GM12878 (cell line): Measurements from ENCODE around the gene FAM151A. TPM values are rescaled to one million over a fixed set of nuclear protein-coding genes. Genes with fewer than 3 reads are reported as not detected.

Source experiments
- ATAC-seq: fragments of 200-7000 bp; cut with Tn5 transposase; 3 replicates; pipeline ENCODE4 v1.9.1; 2020; ENCODE audit warnings: mild to moderate bottlenecking, moderate library complexity
- BruUV-seq: library from RNA; stranded (reverse); fragments of 400-500 nt; replicated peaks from 2 replicates; lab custom pipeline; 2021; lab: Mats Ljungman, UMichigan
- CTCF ChIA-PET: fragments of 300-600 bp; sonication (Branson Sonifier 250); formaldehyde crosslinking; extraction: SDS; loops from one replicate; lab custom pipeline; 2021; ENCODE audit warnings: inconsistent platforms; lab: Yijun Ruan, JAX
- POLR2A ChIA-PET: fragments of 350-600 bp; formaldehyde crosslinking; extraction: SDS; loops from one replicate; lab custom pipeline; 2021; ENCODE audit warnings: inconsistent platforms; lab: Charles Lee
- RAD21 ChIA-PET: fragments of 300-600 bp; sonication (Branson Sonifier 250); formaldehyde crosslinking; loops from one replicate; lab custom pipeline; 2023; ENCODE audit warnings: antibody characterized with exemption; ENCODE audit not compliant: unreplicated experiment; lab: Charles Lee
- SMC1A ChIA-PET: fragments of 300-600 bp; sonication (Branson Sonifier 250); formaldehyde crosslinking; loops from one replicate; lab custom pipeline; 2023; ENCODE audit not compliant: unreplicated experiment, uncharacterized antibody; lab: Charles Lee
- DNase-seq: peaks from one replicate; pipeline ENCODE4 v3.0.0-alpha.2; 2011; ENCODE audit warnings: low read depth, low spot score
- FAIRE-seq: peaks from 3 replicates; lab custom pipeline; 2011; peaks lifted over from hg19 to GRCh38; lab: Jason Lieb, UNC
- H2AFZ ChIP-seq: 2 replicates; pipeline ENCODE4 v1.6.0; 2011; ENCODE audit warnings: low read depth, low read length, control low read depth; ENCODE audit not compliant: control insufficient read depth
- H3K27ac ChIP-seq: 2 replicates; pipeline ENCODE4 v1.5.1; 2011; ENCODE audit warnings: control low read depth; ENCODE audit not compliant: control insufficient read depth, insufficient read depth
- H3K27me3 ChIP-seq, 2 experiments: replicated peaks in 1 of 2; 2 replicates each; pipeline versions ENCODE4 v1.6.0 to v1.6.1; 2011; ENCODE audit warnings: low read length in 1 of 2; ENCODE audit not compliant: control insufficient read depth in 2 of 2, insufficient read depth in 2 of 2
- H3K36me3 ChIP-seq, 2 experiments: 2 replicates each; pipeline ENCODE4 v1.5.1; 2011; ENCODE audit warnings: low read length in 1 of 2; ENCODE audit not compliant: control insufficient read depth in 2 of 2, insufficient read depth in 2 of 2
- H3K4me1 ChIP-seq: 2 replicates; pipeline ENCODE4 v1.6.1; 2011; ENCODE audit warnings: mild to moderate bottlenecking, low read length, moderate library complexity, mixed read lengths; ENCODE audit not compliant: control insufficient read depth, insufficient read depth
- H3K4me2 ChIP-seq: 2 replicates; pipeline ENCODE4 v1.6.0; 2011; ENCODE audit warnings: control low read depth; ENCODE audit not compliant: control insufficient read depth, insufficient read depth
- H3K4me3 ChIP-seq: fragments of 200-600 bp; sonication (generic); 2 replicates; pipeline ENCODE4 v1.5.1; 2016
- H3K79me2 ChIP-seq: 2 replicates; pipeline ENCODE4 v1.6.0; 2011; ENCODE audit warnings: low read length; ENCODE audit not compliant: control insufficient read depth, insufficient read depth
- H3K9ac ChIP-seq: 2 replicates; pipeline ENCODE4 v1.8.0; 2011; ENCODE audit warnings: low read length, control low read depth, mixed read lengths; ENCODE audit not compliant: control insufficient read depth, insufficient read depth
- H3K9me3 ChIP-seq: replicated peaks from 3 replicates; pipeline ENCODE4 v1.5.1; 2011; ENCODE audit warnings: mild to moderate bottlenecking, low read length; ENCODE audit not compliant: control insufficient read depth, insufficient read depth
- H4K20me1 ChIP-seq: 2 replicates; pipeline ENCODE4 v1.6.0; 2011; ENCODE audit not compliant: control insufficient read depth, insufficient read depth
- BACH1 ChIP-seq: fragments of 450-650 bp; IDR thresholded peaks from 2 replicates; pipeline ENCODE4 v1.6.1; 2017; ENCODE audit warnings: mild to moderate bottlenecking, borderline replicate concordance
- EP300 ChIP-seq, 2 experiments: fragments of 150-350 bp in 1 of 2; IDR thresholded peaks; 2 replicates each; pipeline ENCODE4 v1.6.1; 2011 to 2012; ENCODE audit warnings: low read depth in 2 of 2, low read length in 2 of 2, borderline replicate concordance in 1 of 2, improper control_type of control experiment in 1 of 2, inconsistent platforms in 1 of 2; ENCODE audit not compliant: control insufficient read depth in 1 of 2
- LARP7 ChIP-seq: fragments of 450-650 bp; IDR thresholded peaks from 2 replicates; pipeline ENCODE4 v1.6.1; 2017; ENCODE audit warnings: mild to moderate bottlenecking
- NBN ChIP-seq: fragments of 450-650 bp; IDR thresholded peaks from 2 replicates; pipeline ENCODE4 v1.6.1; 2016
- PAX5 ChIP-seq: IDR thresholded peaks from 2 replicates; pipeline ENCODE4 v1.6.1; 2011; ENCODE audit warnings: low read depth, low read length, borderline replicate concordance
- PAX8 ChIP-seq: fragments of 450-650 bp; IDR thresholded peaks from 2 replicates; pipeline ENCODE4 v1.6.1; 2017; ENCODE audit warnings: mild to moderate bottlenecking, moderate library complexity
- POLR2AphosphoS2 ChIP-seq: IDR thresholded peaks from 2 replicates; pipeline ENCODE4 v1.6.1; 2011; ENCODE audit warnings: low read depth, mild to moderate bottlenecking, low read length, improper control_type of control experiment, moderate library complexity
- POLR2AphosphoS5 ChIP-seq: IDR thresholded peaks from 2 replicates; pipeline ENCODE4 v1.6.1; 2011; ENCODE audit warnings: mild to moderate bottlenecking, low read length, inconsistent platforms
- SPI1 ChIP-seq: IDR thresholded peaks from 2 replicates; pipeline ENCODE4 v1.6.1; 2011; ENCODE audit warnings: low read depth, mild to moderate bottlenecking, low read length, moderate library complexity, borderline replicate concordance; ENCODE audit not compliant: insufficient read depth
- TAF1 ChIP-seq: IDR thresholded peaks from 2 replicates; pipeline ENCODE4 v1.6.1; 2011; ENCODE audit warnings: mild to moderate bottlenecking, low read depth, low read length, borderline replicate concordance
- TBL1XR1 ChIP-seq: IDR thresholded peaks from 2 replicates; pipeline ENCODE4 v1.6.1; 2012; ENCODE audit warnings: low read depth, low read length, improper control_type of control experiment
- ZNF24 ChIP-seq: fragments of 450-650 bp; IDR thresholded peaks from 2 replicates; pipeline ENCODE4 v1.6.1; 2017; ENCODE audit warnings: antibody characterized with exemption, mild to moderate bottlenecking
- WGBS: methylation state at CpG from one replicate; pipeline ENCODE4 v1.1.6; 2016; ENCODE audit warnings: low lambda C conversion rate; ENCODE audit not compliant: insufficient replicate concordance, insufficient coverage; ENCODE audit errors: missing lambda C conversion rate; 5-methylcytosine and 5-hydroxymethylcytosine counted together
- in situ Hi-C: fragments of 300-500 bp; cut with MboI; formaldehyde crosslinking; loops from 9 replicates; pipeline ENCODE4 v1.14.3; 2018; ENCODE audit warnings: mixed read lengths
- intact Hi-C: fragments of 100-400 bp; cut with micrococcal nuclease; formaldehyde crosslinking; loops from one replicate; pipeline ENCODE4 v1.14.2; 2022; ENCODE audit not compliant: unreplicated experiment
- polyA plus RNA-seq, 11 experiments: library from polyadenylated mRNA; depleted of rRNA in 4 of 11; unstranded in 6 of 11; stranded (reverse) in 5 of 11; fragments of >200 nt; fragmentation: Nextera tagmentation in 4 of 11; fragmentation: Illumina TruSeq in 1 of 11; extraction: Ambion mirVana in 4 of 11; extraction: Trizol in 1 of 11; gene quantifications; 1 replicate in 1 of 11; 2 replicates in 10 of 11; pipeline versions ENCODE4 v1.2.1 to v1.2.3, GENCODE V29; 2011 to 2016; ENCODE audit warnings: inconsistent platforms in 2 of 11, missing spikeins in 2 of 11, low read depth in 1 of 11
- total RNA-seq, 4 experiments: library from RNA; depleted of rRNA in 3 of 4; stranded (reverse); fragments of >200 nt in 3 of 4; fragmentation: Illumina TruSeq in 1 of 4; extraction: Trizol in 1 of 4; gene quantifications; 2 replicates each; pipeline versions ENCODE4 v1.2.1 to v1.2.3, GENCODE V29; 2013 to 2021
- TF ChIP-seq, protein P1 (sequence below): IDR thresholded peaks from 2 replicates; pipeline ENCODE4 v1.6.1; 2011; ENCODE audit warnings: low read depth, low read length, improper control_type of control experiment, borderline replicate concordance

Gene FAM151A
- total and polyA plus RNA-seq, 10 of the 15 experiments (the other 5 are each of a cell fraction or from before 2014, with no cell fraction given): 0.09 to 0.34 (median 0.14) TPM; not detected in 5

DNA sequence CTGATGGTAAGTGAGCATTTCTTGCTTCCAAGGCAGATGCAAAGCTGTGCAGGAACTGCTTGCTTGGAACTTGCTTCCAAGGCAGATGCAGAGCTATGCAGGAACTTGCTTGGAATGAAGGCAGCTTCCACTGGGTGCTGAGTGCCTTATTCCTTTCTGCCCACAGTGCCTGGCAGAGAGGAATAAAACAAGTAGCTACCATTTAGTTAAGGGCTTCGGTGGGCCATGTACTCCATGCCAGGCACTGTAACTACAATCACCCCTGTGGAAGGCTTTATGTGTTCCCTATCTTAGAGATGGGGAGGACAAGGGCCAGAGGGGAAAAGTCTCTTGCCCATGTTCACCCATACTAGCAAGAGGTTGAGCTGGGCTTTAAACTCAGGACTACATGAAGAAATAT is 26.6 kb upstream of the FAM151A start:
- H3K4me1 ChIP-seq: no peaks in the 10 kb centered on the region
- intact Hi-C loops: no loop called here
- WGBS: 42% methylated on average over 1 of the region's 1 CpG
- FAIRE-seq: no peak
- ChIA-PET POLR2A (no interaction called here), RAD21 (no interaction called here)
- no peak overlapping the region for H3K4me2 ChIP-seq
- BruUV-seq: no TSS peak
- H3K36me3 ChIP-seq: no peaks in the 10 kb centered on the region
- H4K20me1 ChIP-seq: no peaks in the 10 kb centered on the region
- in situ Hi-C loops: no loop called here
- TF ChIP-seq SPI1 (no peak), LARP7 (no peak), ZNF24 (no peak), PAX5 (no peak), TBL1XR1 (no peak), POLR2AphosphoS5 (no peak), BACH1 (no peak), PAX8 (no peak), TAF1 (no peak), EP300 (IDR thresholded peaks at IDR 0.05; ENCODE audit: borderline replicate concordance in 1 of 2, control insufficient read depth in 1 of 2, low read depth in 2 of 2, low read length in 2 of 2) (no peak), NBN (no peak), POLR2AphosphoS2 (no peak)
- TF ChIP-seq, protein P1, sequence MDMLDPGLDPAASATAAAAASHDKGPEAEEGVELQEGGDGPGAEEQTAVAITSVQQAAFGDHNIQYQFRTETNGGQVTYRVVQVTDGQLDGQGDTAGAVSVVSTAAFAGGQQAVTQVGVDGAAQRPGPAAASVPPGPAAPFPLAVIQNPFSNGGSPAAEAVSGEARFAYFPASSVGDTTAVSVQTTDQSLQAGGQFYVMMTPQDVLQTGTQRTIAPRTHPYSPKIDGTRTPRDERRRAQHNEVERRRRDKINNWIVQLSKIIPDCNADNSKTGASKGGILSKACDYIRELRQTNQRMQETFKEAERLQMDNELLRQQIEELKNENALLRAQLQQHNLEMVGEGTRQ: no peak
- TF ChIP-seq, all 136 proteins: peak for 0
- ATAC-seq (no peak), DNase-seq (no peak)
- no peak overlapping the region for H3K9ac ChIP-seq
- no peaks in the 10 kb centered on the region for H3K9me3 ChIP-seq
- SMC1A ChIA-PET: interaction anchor here (0.8 kb wide), 1 partner anchor 12 kb away, joined by 3 read pairs; no protein-coding TSS in a partner anchor
- CTCF ChIA-PET: no interaction called here
- H3K27me3 ChIP-seq: no peaks in the 10 kb centered on the region
- H3K79me2 ChIP-seq: no peaks in the 10 kb centered on the region
- H3K4me3 ChIP-seq: no peak overlapping the region
- no peak overlapping the region for H3K27ac ChIP-seq
- no peak overlapping the region for H2AFZ ChIP-seq
